ENCODE results near the gene IKBKE.

The IKBKE gene

GRCh38 chr1:206465951-206466350 is 4.3 kb upstream of the IKBKE start:
- DNase-seq (ENCODE audit: low read depth in 2 of 2): no peak
- TF ChIP-seq CTCF (IDR thresholded peaks at IDR 0.05; ENCODE audit: low read depth, low read length): no peak
- H3K4me3 ChIP-seq (replicated peaks in 1 of 2; ENCODE audit: low read depth in 2 of 2, low read length in 2 of 2): no peak overlapping the region

GRCh38 chr1:206466840-206467649 is 3.2 kb upstream of the IKBKE start:
- H3K4me3 ChIP-seq (replicated peaks in 1 of 2; ENCODE audit: low read depth in 2 of 2, low read length in 2 of 2): no peak overlapping the region
- DNase-seq (ENCODE audit: low read depth in 2 of 2): no peak
- no peak for TF ChIP-seq CTCF (IDR thresholded peaks at IDR 0.05; ENCODE audit: low read depth, low read length)

DNA sequence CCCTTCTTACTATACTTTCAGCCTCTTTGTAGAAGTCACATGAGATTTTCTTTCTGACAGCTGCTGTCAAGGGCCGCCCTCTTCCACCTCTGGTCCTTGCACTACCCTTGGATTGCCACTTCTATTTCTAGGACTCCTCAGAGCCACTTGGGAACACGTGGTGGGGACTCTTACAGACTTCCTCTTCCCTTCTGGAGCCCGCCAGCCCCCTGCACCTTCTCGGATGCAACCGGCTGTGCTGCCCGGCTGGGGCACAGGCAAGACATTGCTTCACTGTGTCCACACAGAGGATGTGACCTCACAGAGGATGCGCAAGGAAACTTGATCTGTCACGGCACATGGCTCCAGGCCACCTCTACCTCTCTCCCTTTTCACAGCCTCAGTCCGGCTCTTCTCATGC is 2.4 kb upstream of the IKBKE start:
- H3K4me3 ChIP-seq (replicated peaks in 1 of 2; ENCODE audit: low read depth in 2 of 2, low read length in 2 of 2): no peak overlapping the region
- peak; percentile 43 to 63 for DNase-seq (ENCODE audit: low read depth in 2 of 2)
- TF ChIP-seq CTCF (IDR thresholded peaks at IDR 0.05; ENCODE audit: low read depth, low read length): no peak

GRCh38 chr1:206468571-206468970 is 1.7 kb upstream of the IKBKE start:
- TF ChIP-seq CTCF (IDR thresholded peaks at IDR 0.05; ENCODE audit: low read depth, low read length): no peak
- no peak for DNase-seq (ENCODE audit: low read depth in 2 of 2)
- H3K4me3 ChIP-seq (replicated peaks in 1 of 2; ENCODE audit: low read depth in 2 of 2, low read length in 2 of 2): no peak overlapping the region

DNA sequence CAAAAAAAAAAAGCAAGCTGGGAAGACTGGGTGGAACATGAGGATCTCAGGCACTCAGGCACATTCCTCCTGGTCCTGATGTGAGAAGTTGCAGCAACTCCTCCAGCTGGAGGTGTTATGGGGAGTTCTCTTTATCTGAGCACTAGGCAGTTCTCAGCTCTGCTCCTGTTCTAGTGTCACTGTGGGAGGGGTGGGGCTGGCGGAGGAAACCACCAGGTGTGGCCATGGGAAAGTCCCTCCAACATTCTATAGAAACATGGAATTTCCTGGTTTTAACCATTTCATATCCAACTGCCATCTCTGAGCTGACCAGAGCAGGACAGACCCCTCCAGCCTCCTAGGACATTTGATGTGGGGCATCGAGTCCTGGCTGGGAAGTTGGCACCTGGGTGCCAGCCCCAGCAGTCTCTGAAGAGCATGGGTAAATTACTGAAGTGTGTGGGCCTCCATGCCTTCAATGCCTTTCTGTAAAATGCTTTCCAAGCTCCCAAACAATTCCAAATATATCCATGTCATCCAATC is 804 bp upstream of the IKBKE start:
- TF ChIP-seq CTCF (IDR thresholded peaks at IDR 0.05; ENCODE audit: low read depth, low read length): no peak
- no peak overlapping the region for H3K4me3 ChIP-seq (replicated peaks in 1 of 2; ENCODE audit: low read depth in 2 of 2, low read length in 2 of 2)
- DNase-seq (ENCODE audit: low read depth in 2 of 2): no peak

DNA sequence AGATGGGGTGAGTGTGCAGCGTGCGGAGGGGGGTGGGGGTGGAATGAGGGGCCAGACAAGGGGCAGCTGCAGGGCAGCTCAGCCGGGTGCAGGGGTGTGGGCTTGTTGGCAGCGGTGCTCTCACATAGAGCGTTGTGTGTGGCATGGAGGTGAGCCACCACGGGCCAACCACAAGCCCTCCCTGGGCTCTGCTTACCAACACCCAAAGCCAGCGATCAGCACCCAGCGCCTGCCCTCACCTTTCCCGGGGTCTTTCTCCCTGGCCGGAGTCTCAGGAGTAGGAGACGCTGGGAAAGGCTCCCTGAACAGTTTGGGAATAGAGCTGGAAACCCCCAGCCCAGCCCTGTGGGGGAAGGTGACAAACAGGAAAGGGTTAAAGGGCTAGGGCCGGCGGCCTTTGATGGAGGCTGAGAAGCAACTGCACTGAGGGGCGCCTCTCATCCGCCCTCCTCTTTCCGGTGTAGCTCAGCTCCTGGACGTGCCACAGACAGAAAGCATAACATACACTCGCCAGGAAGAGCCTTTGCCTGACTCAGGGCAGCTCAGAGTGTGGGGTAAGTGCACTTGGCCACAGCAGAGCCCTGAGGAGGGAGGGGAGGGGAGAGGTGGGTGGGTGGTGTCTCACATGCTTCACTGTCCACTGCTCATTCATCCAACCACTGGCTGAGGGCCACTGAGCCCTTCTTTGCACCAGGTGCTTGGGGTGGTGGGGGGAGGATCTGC is 577 bp downstream of the IKBKE start:
- peak; percentile 77 to 81 for DNase-seq (ENCODE audit: low read depth in 2 of 2)
- peak overlapping the region; percentile 84 to 93 for H3K4me3 ChIP-seq (replicated peaks in 1 of 2; ENCODE audit: low read depth in 2 of 2, low read length in 2 of 2)
- TF ChIP-seq CTCF (IDR thresholded peaks at IDR 0.05; ENCODE audit: low read depth, low read length): no peak

Measured in cardiac fibroblast (primary cell).